Tibial nerve (tissue), 3 donors: Measurements from ENCODE around the gene LRRC27.

Experiments used
- POLR2A ChIP-seq, 2 donors: fragments of 450-650 bp; IDR thresholded peaks; one replicate each; pipeline ENCODE4 v1.6.1; 2017; ENCODE audit warnings: antibody characterized with exemption in 2 of 2, mild to moderate bottlenecking in 2 of 2, moderate library complexity in 2 of 2
- TF ChIP-seq, protein P1 (sequence below), 5 experiments: fragments of 200-600 bp in 3 of 5; fragments of 450-650 bp in 2 of 5; sonication (generic) in 3 of 5; IDR thresholded peaks; one replicate each; pipeline ENCODE4 v1.5.1; 2016 to 2019; ENCODE audit warnings: antibody characterized with exemption in 5 of 5, mild to moderate bottlenecking in 3 of 5, moderate library complexity in 2 of 5

DNA sequence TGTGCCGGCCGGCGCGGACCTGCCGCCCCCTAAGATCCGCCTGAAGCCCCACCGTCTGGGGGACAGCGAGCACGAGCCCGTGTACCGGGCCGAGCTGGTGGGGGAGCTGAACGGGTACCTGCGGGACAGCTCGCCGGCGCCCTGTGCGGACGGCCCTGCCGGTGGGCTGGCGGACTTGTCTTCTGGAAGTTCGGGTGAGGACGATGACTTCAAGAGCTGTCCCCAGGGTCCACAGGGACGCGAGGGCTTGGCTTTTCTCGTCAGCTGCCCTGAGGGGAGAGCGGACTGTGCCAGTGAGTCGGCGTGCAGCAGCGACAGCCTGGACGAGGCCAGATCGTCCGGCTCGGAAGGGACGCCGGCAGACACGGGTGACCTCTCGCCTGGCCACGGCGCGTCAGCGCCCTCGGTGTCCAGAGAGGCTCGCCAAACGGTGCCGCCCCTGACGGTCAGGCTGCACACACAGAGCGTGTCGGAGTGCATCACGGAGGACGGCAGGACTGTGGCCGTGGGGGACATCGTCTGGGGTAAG is 73.5 kb downstream of the LRRC27 start:
- TF ChIP-seq, protein P1, sequence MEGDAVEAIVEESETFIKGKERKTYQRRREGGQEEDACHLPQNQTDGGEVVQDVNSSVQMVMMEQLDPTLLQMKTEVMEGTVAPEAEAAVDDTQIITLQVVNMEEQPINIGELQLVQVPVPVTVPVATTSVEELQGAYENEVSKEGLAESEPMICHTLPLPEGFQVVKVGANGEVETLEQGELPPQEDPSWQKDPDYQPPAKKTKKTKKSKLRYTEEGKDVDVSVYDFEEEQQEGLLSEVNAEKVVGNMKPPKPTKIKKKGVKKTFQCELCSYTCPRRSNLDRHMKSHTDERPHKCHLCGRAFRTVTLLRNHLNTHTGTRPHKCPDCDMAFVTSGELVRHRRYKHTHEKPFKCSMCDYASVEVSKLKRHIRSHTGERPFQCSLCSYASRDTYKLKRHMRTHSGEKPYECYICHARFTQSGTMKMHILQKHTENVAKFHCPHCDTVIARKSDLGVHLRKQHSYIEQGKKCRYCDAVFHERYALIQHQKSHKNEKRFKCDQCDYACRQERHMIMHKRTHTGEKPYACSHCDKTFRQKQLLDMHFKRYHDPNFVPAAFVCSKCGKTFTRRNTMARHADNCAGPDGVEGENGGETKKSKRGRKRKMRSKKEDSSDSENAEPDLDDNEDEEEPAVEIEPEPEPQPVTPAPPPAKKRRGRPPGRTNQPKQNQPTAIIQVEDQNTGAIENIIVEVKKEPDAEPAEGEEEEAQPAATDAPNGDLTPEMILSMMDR (IDR thresholded peaks at IDR 0.05): no peak
- TF ChIP-seq POLR2A (IDR thresholded peaks at IDR 0.05): no peak
